Aorta (tissue), 5 donors: ENCODE measurements around the gene PSMC3IP. TPM values are rescaled to one million over a fixed set of nuclear protein-coding genes. Genes with fewer than 3 reads are reported as not detected.
"Not testable (repeated sequence)": the region's sequence is repeated elsewhere in the genome, so short reads cannot be mapped to it uniquely, and the experiment has no call there.

ENCODE experiments used
- ATAC-seq: fragments of 200-7000 bp; cut with Tn5 transposase; one replicate; pipeline ENCODE4 v1.9.1; 2022; ENCODE audit warnings: moderate library complexity; ENCODE audit not compliant: low FRiP score
- DNase-seq, 2 donors: peaks; one replicate each; pipeline ENCODE4 v3.0.0-alpha.2; 2020
- H3K27ac ChIP-seq, 2 donors: one replicate each; pipeline ENCODE4 v1.5.1; 2013; ENCODE audit warnings: low read length in 2 of 2, mild to moderate bottlenecking in 2 of 2, moderate library complexity in 2 of 2, control low read depth in 1 of 2, inconsistent platforms in 1 of 2, low read depth in 1 of 2
- H3K27me3 ChIP-seq, 2 donors: one replicate each; pipeline ENCODE4 v1.6.1; 2013; ENCODE audit warnings: control low read depth in 1 of 2, low read length in 1 of 2, mild to moderate bottlenecking in 1 of 2, moderate library complexity in 1 of 2; ENCODE audit not compliant: insufficient read depth in 2 of 2, control insufficient read depth in 1 of 2
- H3K36me3 ChIP-seq, 2 donors: one replicate each; pipeline ENCODE4 v1.6.1; 2013; ENCODE audit warnings: control low read depth in 1 of 2, low read length in 1 of 2, mild to moderate bottlenecking in 1 of 2; ENCODE audit not compliant: insufficient read depth in 2 of 2, control insufficient read depth in 1 of 2
- H3K4me1 ChIP-seq, 2 donors: one replicate each; pipeline ENCODE4 v1.6.1; 2013; ENCODE audit warnings: low read length in 2 of 2, control low read depth in 1 of 2, mild to moderate bottlenecking in 1 of 2, moderate library complexity in 1 of 2; ENCODE audit not compliant: insufficient read depth in 2 of 2, control insufficient read depth in 1 of 2
- H3K4me3 ChIP-seq, 2 donors: one replicate each; pipeline ENCODE4 v1.5.1; 2013; ENCODE audit warnings: low read length in 2 of 2, control low read depth in 1 of 2, mild to moderate bottlenecking in 1 of 2
- H3K9me3 ChIP-seq: one replicate; pipeline ENCODE4 v1.6.1; 2013; ENCODE audit warnings: mild to moderate bottlenecking, low read length; ENCODE audit not compliant: control insufficient read depth
- WGBS, 2 donors: extraction: QIAGEN DNeasy Blood & Tissue Kit; methylation state at CpG; one replicate each; pipeline ENCODE4 v1.1.7; 2013; 5-methylcytosine and 5-hydroxymethylcytosine counted together
- intact Hi-C, 2 donors: fragments of 100-400 bp; cut with DNase I; formaldehyde crosslinking; loops; one replicate each; pipeline versions ENCODE4 v1.14.2 to v1.15.0; 2022
- polyA plus RNA-seq, 2 donors: library from polyadenylated mRNA; stranded (reverse); fragments of 200-250 nt; gene quantifications; one replicate each; pipeline ENCODE4 v1.2.3, GENCODE V29; 2013
- total RNA-seq, 2 donors: library from RNA; stranded (reverse); fragmentation: NEBNext Ultra II Directional; extraction: Animal tissue kit (Norgen Biotek cat#: 25700); gene quantifications; one replicate each; pipeline ENCODE4 v1.2.1, GENCODE V29; 2021
- donor health status: healthy with polysubstance abuse.
- donor health status: Bipolar disorder and iron deficiency.
- donor health status: DM: no; HTN: no; CAD: no.
- donor health status: DM: no; HTN: no; CAD: no.
- donor health status: DM: yes; HTN: yes; CAD: no.

The PSMC3IP gene
- total and polyA plus RNA-seq, 4 donors, result 3.8 to 14.4 (median 4.6) TPM

- Histone ChIP-seq H3K36me3 (no peaks in the 10 kb centered on the region), H3K27me3 (no peaks in the 10 kb centered on the region), H3K4me3 (no peak overlapping the region), H3K9me3 (no peaks in the 10 kb centered on the region), H3K27ac (no peak overlapping the region), H3K4me1 (no peaks in the 10 kb centered on the region)
- intact Hi-C loops, result no loop called here
- WGBS, 2 donors, result 80 to 83% methylated on average over 14 of the region's 14 CpGs
- ATAC-seq (no peak), DNase-seq (no peak)
These were observed 28.4 kb downstream of the PSMC3IP start for GRCh38 chr17:42548993-42549755.

- intact Hi-C loops, result no loop called here
- Histone ChIP-seq H3K36me3 (no peaks in the 10 kb centered on the region), H3K4me3 (no peak overlapping the region), H3K9me3 (no peaks in the 10 kb centered on the region), H3K4me1 (no peaks in the 10 kb centered on the region), H3K27ac (no peak overlapping the region), H3K27me3 (no peaks in the 10 kb centered on the region)
- ATAC-seq (no peak), DNase-seq (peak in 1 of 2 donors; percentile 85)
- WGBS, 2 donors, result 52 to 55% methylated on average over 72 to 74 of the region's 74 CpGs
These were observed 29.3 kb downstream of the PSMC3IP start for GRCh38 chr17:42548070-42548837.

GRCh38 chr17:42547698-42548069 is 29.8 kb downstream of the PSMC3IP start:
- intact Hi-C loops, result no loop called here
- DNase-seq (no peak), ATAC-seq (no peak)
- Histone ChIP-seq H3K36me3 (no peaks in the 10 kb centered on the region), H3K4me1 (no peaks in the 10 kb centered on the region), H3K4me3 (no peak overlapping the region), H3K27ac (no peak overlapping the region), H3K9me3 (no peaks in the 10 kb centered on the region), H3K27me3 (no peaks in the 10 kb centered on the region)
- WGBS, 2 donors, result 90 to 94% methylated on average over 14 of the region's 14 CpGs

GRCh38 chr17:42547001-42547461 is 30.5 kb downstream of the PSMC3IP start:
- no peak overlapping the region for H3K27ac ChIP-seq
- no peaks in the 10 kb centered on the region for H3K4me1 ChIP-seq
- ATAC-seq (no peak), DNase-seq (no peak)
- intact Hi-C loops, result no loop called here
- H3K36me3 ChIP-seq, result no peaks in the 10 kb centered on the region
- WGBS, 2 donors, result 79 to 80% methylated on average over 23 of the region's 23 CpGs
- no peak overlapping the region for H3K4me3 ChIP-seq
- no peaks in the 10 kb centered on the region for H3K27me3 ChIP-seq
- H3K9me3 ChIP-seq, result no peaks in the 10 kb centered on the region

GRCh38 chr17:42545755-42546505 is 31.6 kb downstream of the PSMC3IP start:
- H3K4me1 ChIP-seq, DNase-seq, H3K27me3 ChIP-seq, H3K36me3 ChIP-seq, H3K4me3 ChIP-seq, intact Hi-C loops, ATAC-seq, H3K27ac ChIP-seq, H3K9me3 ChIP-seq: not testable (repeated sequence)
- WGBS, 2 donors, result 86 to 87% methylated on average over 7 to 9 of the region's 9 CpGs

GRCh38 chr17:42544874-42545283 is 32.6 kb downstream of the PSMC3IP start:
- no peak for ATAC-seq
- peaks cover 0 to 4% of the 10 kb centered on the region in 2 donors for H3K36me3 ChIP-seq
- intact Hi-C loops, result no loop called here

GRCh38 chr17:42543190-42544079 is 34.1 kb downstream of the PSMC3IP start:
- intact Hi-C loops, result no loop called here
- no peak overlapping the region for H3K4me3 ChIP-seq
- no peaks in the 10 kb centered on the region for H3K9me3 ChIP-seq
- H3K27ac ChIP-seq, result no peak overlapping the region
- WGBS, 2 donors, result 91 to 93% methylated on average over 39 of the region's 39 CpGs
- ATAC-seq (no peak), DNase-seq (no peak)
- no peaks in the 10 kb centered on the region for H3K4me1 ChIP-seq
- peaks cover 0 to 4% of the 10 kb centered on the region in 2 donors for H3K36me3 ChIP-seq
- no peaks in the 10 kb centered on the region for H3K27me3 ChIP-seq

More at GRCh38 chr17:42544874-42545283, 32.6 kb downstream of the PSMC3IP start:
- DNase-seq, result no peak
- H3K4me1 ChIP-seq, result no peaks in the 10 kb centered on the region
- WGBS, 2 donors, result 61 to 63% methylated on average over 8 of the region's 8 CpGs
- H3K4me3 ChIP-seq, result no peak overlapping the region
- H3K9me3 ChIP-seq, result no peaks in the 10 kb centered on the region
- no peak overlapping the region for H3K27ac ChIP-seq
- no peaks in the 10 kb centered on the region for H3K27me3 ChIP-seq
